ENCODE data around the gene STOX2.

DNA sequence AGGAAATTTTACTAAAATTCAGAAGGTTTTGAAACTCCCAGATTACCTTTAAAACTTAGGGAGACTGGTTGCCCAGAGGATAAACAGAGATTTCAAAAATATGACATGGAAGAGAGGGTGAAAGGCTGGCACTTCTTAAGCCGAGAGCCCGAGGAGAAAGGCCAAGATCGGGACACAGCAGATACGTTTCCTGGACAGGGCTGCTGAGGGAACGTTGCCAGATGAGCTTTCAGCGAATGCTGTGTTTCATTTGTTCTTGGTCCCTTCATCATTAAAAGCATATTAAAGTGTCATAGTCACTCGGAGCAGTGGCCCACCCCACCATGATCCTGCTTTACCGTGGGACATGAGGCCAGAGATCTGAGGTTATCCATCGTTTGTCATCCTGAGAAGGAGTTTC, 37.9 kb upstream of the STOX2 start:
- TF ChIP-seq POLR2AphosphoS5 (IDR thresholded peaks at IDR 0.05) (no peak), EZH2 (IDR thresholded peaks at IDR 0.05; ENCODE audit: borderline replicate concordance, insufficient read depth, low read length, poor library complexity, severe bottlenecking) (no peak), TAF1 (IDR thresholded peaks at IDR 0.05; ENCODE audit: low read depth) (no peak), CTCF (IDR thresholded peaks at IDR 0.05; ENCODE audit: poor library complexity, severe bottlenecking) (no peak), SMC3 (conservative IDR thresholded peaks at IDR 0.05; ENCODE audit: poor library complexity) (no peak), RAD21 (conservative IDR thresholded peaks at IDR 0.05) (no peak), EP300 (conservative IDR thresholded peaks at IDR 0.05; ENCODE audit: poor library complexity, severe bottlenecking) (no peak), MXI1 (conservative IDR thresholded peaks at IDR 0.05; ENCODE audit: poor library complexity, severe bottlenecking) (no peak)
- TF ChIP-seq, protein P1, sequence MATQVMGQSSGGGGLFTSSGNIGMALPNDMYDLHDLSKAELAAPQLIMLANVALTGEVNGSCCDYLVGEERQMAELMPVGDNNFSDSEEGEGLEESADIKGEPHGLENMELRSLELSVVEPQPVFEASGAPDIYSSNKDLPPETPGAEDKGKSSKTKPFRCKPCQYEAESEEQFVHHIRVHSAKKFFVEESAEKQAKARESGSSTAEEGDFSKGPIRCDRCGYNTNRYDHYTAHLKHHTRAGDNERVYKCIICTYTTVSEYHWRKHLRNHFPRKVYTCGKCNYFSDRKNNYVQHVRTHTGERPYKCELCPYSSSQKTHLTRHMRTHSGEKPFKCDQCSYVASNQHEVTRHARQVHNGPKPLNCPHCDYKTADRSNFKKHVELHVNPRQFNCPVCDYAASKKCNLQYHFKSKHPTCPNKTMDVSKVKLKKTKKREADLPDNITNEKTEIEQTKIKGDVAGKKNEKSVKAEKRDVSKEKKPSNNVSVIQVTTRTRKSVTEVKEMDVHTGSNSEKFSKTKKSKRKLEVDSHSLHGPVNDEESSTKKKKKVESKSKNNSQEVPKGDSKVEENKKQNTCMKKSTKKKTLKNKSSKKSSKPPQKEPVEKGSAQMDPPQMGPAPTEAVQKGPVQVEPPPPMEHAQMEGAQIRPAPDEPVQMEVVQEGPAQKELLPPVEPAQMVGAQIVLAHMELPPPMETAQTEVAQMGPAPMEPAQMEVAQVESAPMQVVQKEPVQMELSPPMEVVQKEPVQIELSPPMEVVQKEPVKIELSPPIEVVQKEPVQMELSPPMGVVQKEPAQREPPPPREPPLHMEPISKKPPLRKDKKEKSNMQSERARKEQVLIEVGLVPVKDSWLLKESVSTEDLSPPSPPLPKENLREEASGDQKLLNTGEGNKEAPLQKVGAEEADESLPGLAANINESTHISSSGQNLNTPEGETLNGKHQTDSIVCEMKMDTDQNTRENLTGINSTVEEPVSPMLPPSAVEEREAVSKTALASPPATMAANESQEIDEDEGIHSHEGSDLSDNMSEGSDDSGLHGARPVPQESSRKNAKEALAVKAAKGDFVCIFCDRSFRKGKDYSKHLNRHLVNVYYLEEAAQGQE (IDR thresholded peaks at IDR 0.05; ENCODE audit: borderline replicate concordance), result no peak

All from neural cell (in vitro differentiated cells).